HG03045 (cell line): ENCODE results near the gene TRAPPC14.
A peak's percentile ranks its signal among the peaks of the same experiment; 100 is the strongest.

Source experiments
- ATAC-seq: cut with Tn5 transposase; IDR thresholded peaks from one replicate; pipeline ENCODE4 v1.9.1; 2021; ENCODE audit warnings: mild to moderate bottlenecking, moderate library complexity; ENCODE audit not compliant: unreplicated experiment

The TRAPPC14 gene

GRCh38 chr7:100126931-100127865 lies 31.3 kb downstream of the TRAPPC14 start, which contains the start of gene MBLAC1:
Gene MBLAC1, plus strand, starts transcription at chr7:100126967. Its CDS starts 429 bp downstream, at chr7:100127396.
- peak; percentile 68 for ATAC-seq

- peak; percentile 25 for ATAC-seq
Measured at GRCh38 chr7:100126239-100126930, 32.1 kb downstream of the TRAPPC14 start.

- ATAC-seq, result no peak
Measured at GRCh38 chr7:100124301-100125230, 34.0 kb downstream of the TRAPPC14 start.

GRCh38 chr7:100122568-100122967 lies 36.0 kb downstream of the TRAPPC14 start:
- ATAC-seq, result no peak

- no peak for ATAC-seq
Measured at GRCh38 chr7:100122067-100122466, 36.5 kb downstream of the TRAPPC14 start.

GRCh38 chr7:100120733-100121036 lies 37.8 kb downstream of the TRAPPC14 start:
- ATAC-seq, result no peak

- peak; percentile 29 for ATAC-seq
Measured at GRCh38 chr7:100119970-100120732, 38.4 kb downstream of the TRAPPC14 start.

GRCh38 chr7:100119072-100119969 lies 39.2 kb downstream of the TRAPPC14 start, which contains the start of the genes CNPY4 and TAF6:
Gene CNPY4, plus strand, starts transcription at chr7:100119634. Its CDS starts 111 bp downstream, at chr7:100119745.
Gene TAF6, minus strand, starts transcription at chr7:100119358. Its CDS starts 5,149 bp downstream, at chr7:100114209.
- ATAC-seq, result peak; percentile 72

GRCh38 chr7:100118388-100119071 lies 40.0 kb downstream of the TRAPPC14 start:
- ATAC-seq, result no peak

GRCh38 chr7:100115026-100115425 lies 43.5 kb downstream of the TRAPPC14 start:
- no peak for ATAC-seq

GRCh38 chr7:100111914-100112313 lies 46.6 kb downstream of the TRAPPC14 start:
- no peak for ATAC-seq

GRCh38 chr7:100111156-100111555 lies 47.4 kb downstream of the TRAPPC14 start:
- no peak for ATAC-seq

GRCh38 chr7:100109521-100110163 lies 48.9 kb downstream of the TRAPPC14 start:
- no peak for ATAC-seq

GRCh38 chr7:100107890-100108289 lies 50.6 kb downstream of the TRAPPC14 start:
- no peak for ATAC-seq

- ATAC-seq, result no peak
Measured at GRCh38 chr7:100107125-100107737, 51.3 kb downstream of the TRAPPC14 start.

- no peak for ATAC-seq
Measured at GRCh38 chr7:100106633-100107032, 51.9 kb downstream of the TRAPPC14 start.

- ATAC-seq, result no peak
Measured at GRCh38 chr7:100105534-100105933, 53.0 kb downstream of the TRAPPC14 start.
